GM19372 (cell line): ENCODE measurements around the gene STK32B.

Source experiments
- ATAC-seq: cut with Tn5 transposase; IDR thresholded peaks from one replicate; pipeline ENCODE4 v1.9.1; 2021; ENCODE audit warnings: mild to moderate bottlenecking, low read depth, moderate library complexity; ENCODE audit not compliant: unreplicated experiment

The STK32B gene

GRCh38 chr4:5547651-5548249 lies 496.5 kb downstream of the STK32B start:
- ATAC-seq = no peak
